Lower leg skin (tissue), 3 donors: ENCODE results near the gene OTUD4.

Source experiments
- POLR2A ChIP-seq, 2 donors: fragments of 450-650 bp; IDR thresholded peaks; one replicate each; pipeline ENCODE4 v1.6.1; 2016 to 2017; ENCODE audit warnings: antibody characterized with exemption in 2 of 2, mild to moderate bottlenecking in 1 of 2, moderate library complexity in 1 of 2
- TF ChIP-seq, protein P1 (sequence below), 3 donors: fragments of 450-650 bp; IDR thresholded peaks; one replicate each; pipeline ENCODE4 v1.5.1; 2016; ENCODE audit warnings: antibody characterized with exemption in 3 of 3, mild to moderate bottlenecking in 3 of 3, moderate library complexity in 2 of 3

- no peak for TF ChIP-seq POLR2A (IDR thresholded peaks at IDR 0.05)
- TF ChIP-seq, protein P1, sequence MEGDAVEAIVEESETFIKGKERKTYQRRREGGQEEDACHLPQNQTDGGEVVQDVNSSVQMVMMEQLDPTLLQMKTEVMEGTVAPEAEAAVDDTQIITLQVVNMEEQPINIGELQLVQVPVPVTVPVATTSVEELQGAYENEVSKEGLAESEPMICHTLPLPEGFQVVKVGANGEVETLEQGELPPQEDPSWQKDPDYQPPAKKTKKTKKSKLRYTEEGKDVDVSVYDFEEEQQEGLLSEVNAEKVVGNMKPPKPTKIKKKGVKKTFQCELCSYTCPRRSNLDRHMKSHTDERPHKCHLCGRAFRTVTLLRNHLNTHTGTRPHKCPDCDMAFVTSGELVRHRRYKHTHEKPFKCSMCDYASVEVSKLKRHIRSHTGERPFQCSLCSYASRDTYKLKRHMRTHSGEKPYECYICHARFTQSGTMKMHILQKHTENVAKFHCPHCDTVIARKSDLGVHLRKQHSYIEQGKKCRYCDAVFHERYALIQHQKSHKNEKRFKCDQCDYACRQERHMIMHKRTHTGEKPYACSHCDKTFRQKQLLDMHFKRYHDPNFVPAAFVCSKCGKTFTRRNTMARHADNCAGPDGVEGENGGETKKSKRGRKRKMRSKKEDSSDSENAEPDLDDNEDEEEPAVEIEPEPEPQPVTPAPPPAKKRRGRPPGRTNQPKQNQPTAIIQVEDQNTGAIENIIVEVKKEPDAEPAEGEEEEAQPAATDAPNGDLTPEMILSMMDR (IDR thresholded peaks at IDR 0.05), result no peak
These were observed 37.9 kb upstream of the OTUD4 start for GRCh38 chr4:145218251-145218650.
